BE2C (cell line): ENCODE measurements around the gene MFAP2.
"Not testable (repeated sequence)": the region's sequence is repeated elsewhere in the genome, so short reads cannot be mapped to it uniquely, and the experiment has no call there.

Experiments
- DNase-seq: peaks from one replicate; pipeline ENCODE4 v3.0.0-alpha.2; 2020
- H3K27me3 ChIP-seq: fragments of 250-450 bp; sonication (Bioruptor Pico); 2 replicates; pipeline ENCODE4 v1.5.1; 2020; ENCODE audit warnings: mild to moderate bottlenecking
- H3K36me3 ChIP-seq: fragments of 250-450 bp; sonication (Bioruptor Pico); 2 replicates; pipeline ENCODE4 v1.5.1; 2020; ENCODE audit warnings: mild to moderate bottlenecking
- H3K4me1 ChIP-seq: fragments of 250-450 bp; sonication (Bioruptor Pico); 2 replicates; pipeline ENCODE4 v1.5.1; 2020
- H3K4me3 ChIP-seq: 2 replicates; pipeline ENCODE4 v1.5.1; 2011; ENCODE audit warnings: low read depth, low read length
- H3K9me3 ChIP-seq: fragments of 250-450 bp; sonication (Bioruptor Pico); 2 replicates; pipeline ENCODE4 v1.5.1; 2020
- TF ChIP-seq, protein P1 (sequence below): IDR thresholded peaks from 2 replicates; pipeline ENCODE4 v1.5.1; 2012; ENCODE audit warnings: mild to moderate bottlenecking, low read depth, low read length

MFAP2 gene

DNA sequence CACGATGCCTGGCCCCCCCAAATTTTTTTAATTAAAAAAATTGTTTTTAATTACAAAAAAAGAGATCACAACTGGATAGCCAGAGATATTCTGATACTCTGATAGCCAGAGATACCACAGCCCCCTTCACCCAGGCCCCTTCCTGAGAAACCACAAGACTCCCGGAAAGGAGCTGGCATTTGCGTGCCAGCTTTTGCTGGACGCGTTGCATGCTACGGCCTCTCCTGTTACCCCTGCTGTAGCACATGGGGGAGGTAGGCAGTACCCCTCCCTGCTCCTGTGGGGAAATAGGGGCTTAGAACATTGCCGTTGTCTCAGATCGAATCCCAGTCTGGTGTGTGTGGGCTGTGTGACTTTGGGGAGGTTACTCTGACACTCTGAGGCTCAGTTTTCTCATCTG lies 22.7 kb downstream of the MFAP2 start:
- TF ChIP-seq, protein P1, sequence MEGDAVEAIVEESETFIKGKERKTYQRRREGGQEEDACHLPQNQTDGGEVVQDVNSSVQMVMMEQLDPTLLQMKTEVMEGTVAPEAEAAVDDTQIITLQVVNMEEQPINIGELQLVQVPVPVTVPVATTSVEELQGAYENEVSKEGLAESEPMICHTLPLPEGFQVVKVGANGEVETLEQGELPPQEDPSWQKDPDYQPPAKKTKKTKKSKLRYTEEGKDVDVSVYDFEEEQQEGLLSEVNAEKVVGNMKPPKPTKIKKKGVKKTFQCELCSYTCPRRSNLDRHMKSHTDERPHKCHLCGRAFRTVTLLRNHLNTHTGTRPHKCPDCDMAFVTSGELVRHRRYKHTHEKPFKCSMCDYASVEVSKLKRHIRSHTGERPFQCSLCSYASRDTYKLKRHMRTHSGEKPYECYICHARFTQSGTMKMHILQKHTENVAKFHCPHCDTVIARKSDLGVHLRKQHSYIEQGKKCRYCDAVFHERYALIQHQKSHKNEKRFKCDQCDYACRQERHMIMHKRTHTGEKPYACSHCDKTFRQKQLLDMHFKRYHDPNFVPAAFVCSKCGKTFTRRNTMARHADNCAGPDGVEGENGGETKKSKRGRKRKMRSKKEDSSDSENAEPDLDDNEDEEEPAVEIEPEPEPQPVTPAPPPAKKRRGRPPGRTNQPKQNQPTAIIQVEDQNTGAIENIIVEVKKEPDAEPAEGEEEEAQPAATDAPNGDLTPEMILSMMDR, result no peak
- no peak for DNase-seq
- H3K9me3 ChIP-seq, result no peaks in the 10 kb centered on the region

DNA sequence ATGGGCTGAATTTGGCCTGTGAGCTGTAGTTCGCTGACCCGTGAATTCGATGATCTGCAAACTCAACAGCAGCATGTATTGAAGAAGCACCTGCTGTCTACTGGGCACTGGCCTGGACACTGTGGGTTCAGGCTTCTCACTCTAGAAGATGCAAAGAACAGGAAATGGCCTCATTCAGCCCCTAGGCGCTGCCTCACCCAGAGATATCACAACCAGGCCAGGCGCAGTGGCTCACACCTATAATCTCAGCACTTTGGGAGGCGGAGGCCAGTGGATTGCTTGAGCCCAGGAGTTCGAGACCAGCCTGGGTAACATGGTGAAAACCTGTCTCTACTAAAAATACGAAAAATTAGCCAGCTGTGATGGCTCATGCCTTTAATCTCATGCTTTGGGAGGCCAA lies 23.6 kb downstream of the MFAP2 start:
- TF ChIP-seq, protein P1, result no peak
- DNase-seq, result no peak
- H3K36me3 ChIP-seq, result no peaks in the 10 kb centered on the region
- H3K9me3 ChIP-seq, result no peaks in the 10 kb centered on the region
- no peaks in the 10 kb centered on the region for H3K27me3 ChIP-seq
- no peaks in the 10 kb centered on the region for H3K4me1 ChIP-seq
- no peak overlapping the region for H3K4me3 ChIP-seq

More for the DNA sequence above, 22.7 kb downstream of the MFAP2 start:
- Histone ChIP-seq H3K4me3 (no peak overlapping the region), H3K27me3 (no peaks in the 10 kb centered on the region), H3K36me3 (no peaks in the 10 kb centered on the region), H3K4me1 (no peaks in the 10 kb centered on the region)

DNA sequence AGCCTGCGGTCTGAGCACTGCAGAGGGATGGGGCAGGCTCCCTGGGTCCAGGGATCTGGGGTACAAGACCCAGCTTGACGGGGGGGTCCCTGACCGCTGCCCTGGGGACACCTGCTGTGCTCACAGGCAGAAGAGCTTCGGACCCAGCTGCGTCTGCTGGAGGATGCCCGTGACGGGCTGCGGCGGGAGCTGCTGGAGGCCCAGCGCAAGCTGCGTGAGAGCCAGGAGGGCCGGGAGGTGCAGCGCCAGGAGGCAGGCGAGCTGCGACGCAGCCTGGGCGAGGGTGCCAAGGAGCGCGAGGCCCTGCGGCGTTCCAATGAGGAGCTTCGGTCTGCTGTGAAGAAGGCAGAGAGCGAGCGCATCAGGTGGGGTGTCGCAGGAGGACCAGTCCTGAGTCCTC lies 25.2 kb downstream of the MFAP2 start:
- Histone ChIP-seq H3K27me3 (no peaks in the 10 kb centered on the region), H3K4me3 (no peak overlapping the region), H3K36me3 (no peaks in the 10 kb centered on the region), H3K9me3 (no peaks in the 10 kb centered on the region), H3K4me1 (no peaks in the 10 kb centered on the region)
- no peak for DNase-seq
- TF ChIP-seq, protein P1, result no peak

DNA sequence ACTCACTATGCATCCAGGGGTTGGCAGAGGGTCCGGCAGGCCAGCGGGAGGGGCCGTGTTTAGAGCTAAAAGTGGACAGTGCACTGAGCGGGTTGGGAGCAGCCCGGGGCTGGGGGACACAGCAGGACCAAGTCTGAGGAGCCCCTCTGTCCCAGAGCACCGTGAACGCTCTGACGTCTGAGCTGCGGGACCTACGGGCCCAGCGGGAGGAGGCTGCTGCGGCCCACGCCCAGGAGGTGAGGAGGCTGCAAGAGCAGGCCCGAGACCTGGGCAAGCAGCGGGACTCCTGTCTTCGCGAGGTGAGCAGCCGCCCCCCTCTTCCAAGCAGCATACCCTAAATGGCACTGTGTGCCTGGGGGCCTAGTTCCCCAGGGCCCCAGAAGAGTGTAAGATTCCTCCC lies 25.8 kb downstream of the MFAP2 start:
- Histone ChIP-seq H3K36me3 (no peaks in the 10 kb centered on the region), H3K27me3 (no peaks in the 10 kb centered on the region), H3K4me3 (no peak overlapping the region), H3K9me3 (no peaks in the 10 kb centered on the region), H3K4me1 (no peaks in the 10 kb centered on the region)
- no peak for DNase-seq
- TF ChIP-seq, protein P1, result no peak

DNA sequence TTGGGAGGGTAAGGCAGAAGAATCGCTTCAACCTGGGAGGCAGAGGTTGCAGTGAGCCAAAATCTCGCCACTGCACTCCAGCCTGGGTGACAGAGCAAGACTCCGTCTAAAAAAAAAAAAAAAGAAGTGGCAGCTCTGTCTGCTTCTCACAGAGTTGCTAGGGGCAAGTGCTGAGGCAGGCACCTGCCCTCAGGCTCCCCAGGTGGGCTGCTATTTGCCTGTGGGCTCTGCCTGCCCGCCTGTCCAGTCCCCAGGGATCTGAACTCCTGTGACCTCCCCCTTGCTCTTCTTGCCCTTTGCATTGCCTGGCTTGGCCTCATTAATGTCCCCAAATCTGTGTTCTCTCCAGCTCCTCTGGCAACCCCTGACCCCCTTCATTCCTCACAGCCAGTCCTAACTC lies 28.0 kb downstream of the MFAP2 start:
- H3K27me3 ChIP-seq, H3K4me1 ChIP-seq, H3K4me3 ChIP-seq, H3K9me3 ChIP-seq, H3K36me3 ChIP-seq, DNase-seq: not testable (repeated sequence)

DNA sequence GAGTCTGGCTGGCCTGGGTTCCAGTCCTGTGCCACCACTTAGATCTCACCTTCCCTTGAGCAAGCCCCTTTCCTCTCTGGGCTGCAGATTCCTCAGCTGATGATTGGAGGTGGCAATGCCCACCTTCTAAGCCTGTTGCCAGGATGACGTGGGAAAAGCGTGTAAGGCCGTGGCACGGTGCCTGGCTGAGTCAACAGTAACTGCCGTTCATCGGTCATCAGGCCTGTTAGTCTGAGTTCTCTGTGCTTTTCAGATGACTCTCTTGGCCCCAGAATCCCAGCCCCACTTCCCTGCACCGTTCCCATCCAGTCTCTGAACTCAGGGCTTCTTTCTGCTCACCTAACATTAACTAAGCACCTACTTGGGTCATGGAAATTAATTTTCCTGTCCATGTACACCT lies 31.4 kb downstream of the MFAP2 start:
- not testable (repeated sequence) for H3K4me3 ChIP-seq, H3K27me3 ChIP-seq, DNase-seq, H3K36me3 ChIP-seq, H3K4me1 ChIP-seq, H3K9me3 ChIP-seq

DNA sequence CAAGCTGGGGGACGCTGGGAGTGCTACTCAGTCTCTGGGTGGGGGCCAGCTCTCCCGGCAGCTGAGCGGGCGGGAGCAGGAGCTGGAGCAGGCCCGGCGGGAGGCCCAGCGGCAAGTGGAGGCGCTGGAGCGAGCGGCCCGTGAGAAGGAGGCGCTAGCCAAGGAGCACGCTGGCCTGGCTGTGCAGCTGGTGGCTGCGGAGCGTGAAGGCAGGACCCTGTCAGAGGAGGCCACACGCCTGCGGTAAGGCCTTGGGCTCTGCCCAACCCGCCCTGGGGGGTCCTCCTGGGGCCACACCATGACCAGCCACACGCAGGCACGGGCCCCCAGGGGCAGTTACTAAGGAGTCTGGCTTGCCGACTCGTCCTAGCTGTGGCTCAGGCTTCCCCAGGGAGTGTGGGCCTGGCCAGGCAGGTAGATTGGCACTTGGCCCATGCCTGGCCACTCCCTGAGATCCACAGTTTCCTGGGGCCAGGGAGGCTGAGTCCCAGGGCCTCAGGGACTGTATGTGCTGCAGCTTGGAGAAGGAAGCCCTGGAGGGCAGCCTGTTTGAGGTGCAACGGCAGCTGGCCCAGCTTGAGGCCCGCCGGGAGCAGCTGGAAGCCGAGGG lies 32.0 kb downstream of the MFAP2 start:
- not testable (repeated sequence) for H3K9me3 ChIP-seq, H3K4me3 ChIP-seq, H3K4me1 ChIP-seq, H3K36me3 ChIP-seq, H3K27me3 ChIP-seq
- peak; percentile 72 for DNase-seq

DNA sequence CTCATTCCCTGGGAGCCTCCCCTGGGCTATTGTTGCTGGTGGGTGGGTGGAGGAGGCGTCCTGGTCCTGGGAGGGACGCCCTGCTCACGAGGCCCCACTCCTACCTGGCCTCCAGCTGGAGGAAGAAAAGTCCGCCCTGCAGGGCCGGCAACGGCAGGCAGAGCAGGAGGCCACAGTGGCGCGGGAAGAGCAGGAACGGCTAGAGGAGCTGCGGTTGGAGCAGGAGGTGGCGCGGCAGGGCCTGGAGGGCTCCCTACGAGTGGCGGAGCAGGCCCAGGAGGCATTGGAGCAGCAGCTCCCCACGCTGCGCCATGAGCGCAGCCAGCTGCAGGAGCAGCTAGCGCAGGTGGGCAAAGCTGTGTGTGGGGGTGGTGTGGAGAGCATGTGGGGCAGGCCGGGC lies 33.8 kb downstream of the MFAP2 start:
- Histone ChIP-seq H3K4me3 (no peak overlapping the region), H3K4me1 (no peaks in the 10 kb centered on the region), H3K27me3 (no peaks in the 10 kb centered on the region), H3K9me3 (no peaks in the 10 kb centered on the region), H3K36me3 (no peaks in the 10 kb centered on the region)
- DNase-seq, result no peak
- TF ChIP-seq, protein P1, result no peak

DNA sequence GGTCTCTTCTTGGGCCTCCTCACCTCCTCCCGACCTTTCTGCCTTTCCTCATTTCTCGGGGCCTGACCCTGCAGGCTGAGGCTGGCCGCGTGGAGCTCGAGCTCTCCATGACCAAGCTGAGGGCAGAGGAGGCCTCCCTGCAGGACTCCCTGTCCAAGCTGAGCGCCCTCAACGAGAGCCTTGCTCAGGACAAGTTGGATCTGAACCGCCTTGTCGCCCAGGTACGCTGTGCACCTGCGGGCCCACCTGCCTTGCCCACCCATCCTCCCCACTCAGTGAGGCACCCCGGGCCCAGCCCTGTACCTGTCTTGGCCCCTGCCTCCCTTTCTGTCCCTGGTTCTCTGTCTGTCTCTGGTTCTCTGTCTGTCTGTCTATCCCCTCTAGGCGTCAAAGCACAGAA lies 34.2 kb downstream of the MFAP2 start:
- H3K4me3 ChIP-seq, DNase-seq, H3K27me3 ChIP-seq, H3K9me3 ChIP-seq, H3K36me3 ChIP-seq, H3K4me1 ChIP-seq: not testable (repeated sequence)

DNA sequence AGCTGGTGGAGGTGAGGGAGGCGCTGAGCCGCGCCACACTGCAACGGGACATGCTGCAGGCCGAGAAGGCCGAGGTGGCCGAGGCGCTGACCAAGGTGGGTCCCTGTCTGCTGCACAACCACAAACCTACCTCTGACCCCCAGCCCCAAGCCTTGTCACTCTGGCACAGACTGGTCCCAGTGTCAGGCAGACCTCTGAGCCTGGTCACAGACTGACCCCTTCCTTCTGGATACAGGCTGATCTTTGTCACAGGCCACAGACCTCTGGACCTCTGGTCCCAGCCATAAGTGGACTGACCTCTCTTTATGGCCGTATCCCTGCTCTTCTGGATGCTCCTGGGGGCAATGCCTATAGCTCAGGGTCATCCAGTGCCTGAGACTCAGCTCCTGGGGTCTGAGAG lies 34.9 kb downstream of the MFAP2 start:
- H3K4me1 ChIP-seq, H3K4me3 ChIP-seq, H3K36me3 ChIP-seq: not testable (repeated sequence)

More for the DNA sequence above, 34.9 kb downstream of the MFAP2 start:
- H3K9me3 ChIP-seq, H3K27me3 ChIP-seq, DNase-seq: not testable (repeated sequence)
